ENCODE measurements around the gene MRM3.
"Not testable (repeated sequence)": the region's sequence is repeated elsewhere in the genome, so short reads cannot be mapped to it uniquely, and the experiment has no call there.

The MRM3 gene

DNA sequence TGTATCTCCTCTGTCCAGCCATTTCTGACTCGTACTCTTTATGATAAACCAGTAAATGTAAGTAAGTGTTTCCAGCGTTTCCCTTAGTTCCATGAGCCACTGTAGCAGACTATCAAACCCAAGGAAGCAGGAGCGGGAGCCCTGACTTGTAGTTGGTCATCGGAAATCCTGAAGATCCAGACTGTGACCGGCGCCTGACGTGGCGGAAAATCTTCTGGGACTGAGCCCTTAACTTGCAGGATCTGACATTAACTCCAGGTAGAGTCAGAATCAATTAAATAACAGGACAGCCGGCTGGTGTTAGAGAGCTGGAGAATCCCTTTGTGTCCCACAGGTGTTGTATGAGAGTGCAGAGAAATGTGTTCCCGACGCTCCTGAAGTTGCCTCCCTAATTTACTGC is 4.1 kb upstream of the MRM3 start:
- H3K4me3 ChIP-seq (ENCODE audit: low read length, poor library complexity, severe bottlenecking): no peak overlapping the region
- H3K9me3 ChIP-seq (ENCODE audit: insufficient read depth, low read depth, low read length): no peaks in the 10 kb centered on the region
- no peaks in the 10 kb centered on the region for H4K20me1 ChIP-seq (ENCODE audit: insufficient read depth, low read length, poor library complexity, severe bottlenecking)
- peaks cover 37% of the 10 kb centered on the region for H3K79me2 ChIP-seq (ENCODE audit: insufficient read depth, low read length)
- TF ChIP-seq, protein P1, sequence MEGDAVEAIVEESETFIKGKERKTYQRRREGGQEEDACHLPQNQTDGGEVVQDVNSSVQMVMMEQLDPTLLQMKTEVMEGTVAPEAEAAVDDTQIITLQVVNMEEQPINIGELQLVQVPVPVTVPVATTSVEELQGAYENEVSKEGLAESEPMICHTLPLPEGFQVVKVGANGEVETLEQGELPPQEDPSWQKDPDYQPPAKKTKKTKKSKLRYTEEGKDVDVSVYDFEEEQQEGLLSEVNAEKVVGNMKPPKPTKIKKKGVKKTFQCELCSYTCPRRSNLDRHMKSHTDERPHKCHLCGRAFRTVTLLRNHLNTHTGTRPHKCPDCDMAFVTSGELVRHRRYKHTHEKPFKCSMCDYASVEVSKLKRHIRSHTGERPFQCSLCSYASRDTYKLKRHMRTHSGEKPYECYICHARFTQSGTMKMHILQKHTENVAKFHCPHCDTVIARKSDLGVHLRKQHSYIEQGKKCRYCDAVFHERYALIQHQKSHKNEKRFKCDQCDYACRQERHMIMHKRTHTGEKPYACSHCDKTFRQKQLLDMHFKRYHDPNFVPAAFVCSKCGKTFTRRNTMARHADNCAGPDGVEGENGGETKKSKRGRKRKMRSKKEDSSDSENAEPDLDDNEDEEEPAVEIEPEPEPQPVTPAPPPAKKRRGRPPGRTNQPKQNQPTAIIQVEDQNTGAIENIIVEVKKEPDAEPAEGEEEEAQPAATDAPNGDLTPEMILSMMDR (conservative IDR thresholded peaks at IDR 0.05; ENCODE audit: low read length): no peak
- no peak for TF ChIP-seq EZH2phosphoT487 (IDR thresholded peaks at IDR 0.05; ENCODE audit: borderline replicate concordance)
- H3K4me1 ChIP-seq (ENCODE audit: insufficient read depth, low read length, poor library complexity, severe bottlenecking): peaks cover 12% of the 10 kb centered on the region
- H3K9ac ChIP-seq (ENCODE audit: low read depth, low read length, poor library complexity, severe bottlenecking): no peak overlapping the region
- no peaks in the 10 kb centered on the region for H3K27me3 ChIP-seq (ENCODE audit: insufficient read depth, low read length, poor library complexity, severe bottlenecking)
- no peaks in the 10 kb centered on the region for H3F3A ChIP-seq (ENCODE audit: low read depth)
- peaks cover 22% of the 10 kb centered on the region; the same call in 1 of the 2 replicates for H3K36me3 ChIP-seq (ENCODE audit: insufficient read depth, low read length)
- H3K9me2 ChIP-seq (replicated peaks; ENCODE audit: low read depth, low read length): no peaks in the 10 kb centered on the region
- no peak overlapping the region for H3K4me2 ChIP-seq (ENCODE audit: low read depth, low read length, poor library complexity, severe bottlenecking)
- no peak overlapping the region for H2AFZ ChIP-seq (ENCODE audit: low read length)

DNA sequence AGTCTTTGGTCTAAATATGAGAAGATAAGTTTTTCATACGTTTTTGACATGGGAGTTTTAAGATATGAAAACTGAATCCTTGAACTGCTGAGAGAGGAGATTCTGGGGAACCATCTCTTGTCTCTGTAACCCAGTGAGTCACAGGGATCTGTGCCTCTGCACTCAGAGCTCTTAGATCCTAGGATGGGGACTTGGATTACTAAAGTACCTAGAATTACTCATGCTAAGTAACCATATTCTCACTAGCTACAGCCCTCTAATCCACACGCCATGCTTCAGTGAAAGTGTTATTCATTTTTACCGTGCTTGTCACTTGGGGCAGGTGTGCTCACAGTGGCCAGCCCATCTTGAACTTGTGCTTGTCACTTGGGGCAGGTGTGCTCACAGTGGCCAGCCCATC is 2.0 kb downstream of the MRM3 start:
- Histone ChIP-seq H3F3A (ENCODE audit: low read depth) (no peaks in the 10 kb centered on the region), H3K4me1 (ENCODE audit: insufficient read depth, low read length, poor library complexity, severe bottlenecking) (peaks cover 27% of the 10 kb centered on the region), H3K9me3 (ENCODE audit: insufficient read depth, low read depth, low read length) (no peaks in the 10 kb centered on the region), H2AFZ (ENCODE audit: low read length) (no peak overlapping the region), H3K79me2 (ENCODE audit: insufficient read depth, low read length) (peaks cover 51% of the 10 kb centered on the region), H3K4me3 (ENCODE audit: low read length, poor library complexity, severe bottlenecking) (peak overlapping the region; percentile 96), H3K36me3 (ENCODE audit: insufficient read depth, low read length) (peaks cover 8% of the 10 kb centered on the region; the same call in 1 of the 2 replicates), H3K27me3 (ENCODE audit: insufficient read depth, low read length, poor library complexity, severe bottlenecking) (no peaks in the 10 kb centered on the region), H3K9ac (ENCODE audit: low read depth, low read length, poor library complexity, severe bottlenecking) (peak overlapping the region; percentile 88), H4K20me1 (ENCODE audit: insufficient read depth, low read length, poor library complexity, severe bottlenecking) (peaks cover 4% of the 10 kb centered on the region), H3K9me2 (replicated peaks; ENCODE audit: low read depth, low read length) (no peaks in the 10 kb centered on the region), H3K4me2 (ENCODE audit: low read depth, low read length, poor library complexity, severe bottlenecking) (peak overlapping the region; percentile 86)
- no peak for TF ChIP-seq EZH2phosphoT487 (IDR thresholded peaks at IDR 0.05; ENCODE audit: borderline replicate concordance)
- TF ChIP-seq, protein P1 (conservative IDR thresholded peaks at IDR 0.05; ENCODE audit: low read length): no peak

DNA sequence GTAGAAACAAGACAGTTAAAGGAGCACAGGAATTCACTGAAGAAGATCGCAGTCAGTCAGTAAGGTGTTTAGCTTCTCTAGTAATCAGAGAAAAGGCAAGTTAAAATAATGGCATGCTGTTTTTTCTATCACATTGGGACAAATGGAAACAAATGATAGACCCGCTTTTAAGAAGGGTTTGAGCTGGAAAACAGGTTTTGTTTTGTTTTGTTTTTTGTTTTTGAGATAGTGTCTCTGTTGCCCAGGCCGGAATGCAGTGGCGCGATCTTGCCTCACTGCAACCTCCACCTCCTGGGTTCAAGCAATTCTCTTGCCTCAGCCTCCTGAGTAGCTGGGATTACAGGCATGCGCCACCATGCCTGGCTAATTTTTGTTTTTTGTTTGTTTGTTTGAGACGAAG is 3.7 kb downstream of the MRM3 start:
- not testable (repeated sequence) for H3K9me2 ChIP-seq (replicated peaks; ENCODE audit: low read depth, low read length); H3K9me3 ChIP-seq (ENCODE audit: insufficient read depth, low read depth, low read length); H3F3A ChIP-seq (ENCODE audit: low read depth); H2AFZ ChIP-seq (ENCODE audit: low read length); H3K4me2 ChIP-seq (ENCODE audit: low read depth, low read length, poor library complexity, severe bottlenecking); H3K9ac ChIP-seq (ENCODE audit: low read depth, low read length, poor library complexity, severe bottlenecking); H4K20me1 ChIP-seq (ENCODE audit: insufficient read depth, low read length, poor library complexity, severe bottlenecking); H3K4me3 ChIP-seq (ENCODE audit: low read length, poor library complexity, severe bottlenecking); H3K27me3 ChIP-seq (ENCODE audit: insufficient read depth, low read length, poor library complexity, severe bottlenecking)
- Histone ChIP-seq H3K4me1 (ENCODE audit: insufficient read depth, low read length, poor library complexity, severe bottlenecking) (peaks cover 26% of the 10 kb centered on the region), H3K79me2 (ENCODE audit: insufficient read depth, low read length) (peaks cover 43% of the 10 kb centered on the region), H3K36me3 (ENCODE audit: insufficient read depth, low read length) (peaks cover 10% of the 10 kb centered on the region; the same call in 1 of the 2 replicates)

DNA sequence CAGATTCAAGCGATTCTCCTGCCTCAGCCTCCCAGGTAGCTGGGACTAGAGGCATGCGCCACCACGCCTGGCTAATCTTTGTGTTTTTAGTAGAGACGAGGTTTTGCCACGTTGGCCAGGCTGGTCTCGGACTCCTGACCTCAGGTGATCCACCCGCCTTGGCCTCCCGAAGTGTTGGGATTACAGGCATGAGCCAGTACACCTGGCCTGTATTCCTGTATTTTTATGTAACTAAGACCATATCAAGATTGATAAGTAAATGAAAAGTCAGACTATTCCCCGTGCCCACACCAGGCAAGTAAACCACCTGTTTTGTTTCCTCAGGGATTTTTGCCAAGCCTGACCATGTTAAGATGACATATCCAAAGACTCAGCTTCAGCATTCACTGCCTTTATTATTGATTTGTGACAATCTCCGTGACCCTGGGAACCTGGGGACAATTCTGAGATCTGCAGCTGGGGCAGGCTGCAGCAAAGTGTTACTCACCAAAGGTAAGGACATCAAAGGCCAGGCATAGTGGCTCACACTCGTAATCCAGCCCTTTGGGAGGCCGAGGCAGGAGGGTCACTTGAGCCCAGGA is 5.6 kb downstream of the MRM3 start:
- H3K79me2 ChIP-seq (ENCODE audit: insufficient read depth, low read length): peaks cover 24% of the 10 kb centered on the region

More for the DNA sequence above, 5.6 kb downstream of the MRM3 start:
- TF ChIP-seq, protein P1 (conservative IDR thresholded peaks at IDR 0.05; ENCODE audit: low read length): no peak
- TF ChIP-seq EZH2phosphoT487 (IDR thresholded peaks at IDR 0.05; ENCODE audit: borderline replicate concordance): no peak
- H3K9me2 ChIP-seq (replicated peaks; ENCODE audit: low read depth, low read length): no peaks in the 10 kb centered on the region
- no peaks in the 10 kb centered on the region for H3K27me3 ChIP-seq (ENCODE audit: insufficient read depth, low read length, poor library complexity, severe bottlenecking)
- peaks cover 4% of the 10 kb centered on the region for H4K20me1 ChIP-seq (ENCODE audit: insufficient read depth, low read length, poor library complexity, severe bottlenecking)
- H3K4me3 ChIP-seq (ENCODE audit: low read length, poor library complexity, severe bottlenecking): no peak overlapping the region
- peaks cover 16% of the 10 kb centered on the region; the same call in 1 of the 2 replicates for H3K36me3 ChIP-seq (ENCODE audit: insufficient read depth, low read length)
- no peaks in the 10 kb centered on the region for H3F3A ChIP-seq (ENCODE audit: low read depth)
- peaks cover 20% of the 10 kb centered on the region for H3K4me1 ChIP-seq (ENCODE audit: insufficient read depth, low read length, poor library complexity, severe bottlenecking)
- no peaks in the 10 kb centered on the region for H3K9me3 ChIP-seq (ENCODE audit: insufficient read depth, low read depth, low read length)
- H2AFZ ChIP-seq (ENCODE audit: low read length): no peak overlapping the region
- no peak overlapping the region for H3K4me2 ChIP-seq (ENCODE audit: low read depth, low read length, poor library complexity, severe bottlenecking)
- no peak overlapping the region for H3K9ac ChIP-seq (ENCODE audit: low read depth, low read length, poor library complexity, severe bottlenecking)

All from Loucy (cell line).